SK-N-SH (cell line): ENCODE measurements around the gene RAB24. TPM values are rescaled to one million over a fixed set of nuclear protein-coding genes. Genes with fewer than 3 reads are reported as not detected.

ENCODE experiments used
- CTCF ChIA-PET: fragments of 300-600, 350-600 bp; formaldehyde crosslinking; extraction: SDS; loops from one replicate; lab custom pipeline; 2021; lab: Yijun Ruan, JAX
- POLR2A ChIA-PET: fragments of 350-600 bp; sonication (Branson Sonifier 250); formaldehyde crosslinking; extraction: SDS; loops from one replicate; lab custom pipeline; 2020; ENCODE audit warnings: antibody characterized with exemption, inconsistent platforms; lab: Yijun Ruan, JAX
- DNase-seq: peaks from one replicate; pipeline ENCODE4 v3.0.0; 2012
- H2AFZ ChIP-seq: fragments of 200-600 bp; sonication (generic); 2 replicates; pipeline ENCODE4 v1.8.1; 2016; ENCODE audit warnings: antibody characterized with exemption, mild to moderate bottlenecking, low read depth
- H3F3A ChIP-seq: fragments of 200-600 bp; sonication (generic); replicated peaks from 2 replicates; pipeline ENCODE3; 2016; ENCODE audit warnings: antibody characterized with exemption, mild to moderate bottlenecking; ENCODE audit not compliant: insufficient read depth
- H3K27ac ChIP-seq, 2 experiments: fragments of 200-500 bp in 1 of 2; fragments of 200-600 bp in 1 of 2; sonication (Bioruptor generic) in 1 of 2; sonication (generic), shearing (Covaris generic) in 1 of 2; 2 replicates each; pipeline versions ENCODE4 v1.5.1 to v1.6.1; 2014 to 2016; ENCODE audit warnings: low read depth in 2 of 2, inconsistent platforms in 1 of 2, low read length in 1 of 2, mild to moderate bottlenecking in 1 of 2, mixed read lengths in 1 of 2
- H3K27me3 ChIP-seq: fragments of 200-600 bp; sonication (generic), shearing (Covaris generic); 2 replicates; pipeline ENCODE4 v1.6.1; 2016; ENCODE audit warnings: mixed run types; ENCODE audit not compliant: insufficient read depth
- H3K36me3 ChIP-seq, 2 experiments: fragments of 200-500 bp in 1 of 2; fragments of 200-600 bp in 1 of 2; sonication (Bioruptor generic) in 1 of 2; sonication (generic) in 1 of 2; replicated peaks in 1 of 2; 2 replicates each; pipeline versions ENCODE3 to v1.5.1; 2014 to 2016; ENCODE audit warnings: low read length in 1 of 2, mild to moderate bottlenecking in 1 of 2; ENCODE audit not compliant: insufficient read depth in 2 of 2, control insufficient read depth in 1 of 2
- H3K4me1 ChIP-seq, 2 experiments: fragments of 200-500 bp in 1 of 2; fragments of 200-600 bp in 1 of 2; sonication (Bioruptor generic) in 1 of 2; sonication (generic), shearing (Covaris generic) in 1 of 2; 2 replicates each; pipeline versions ENCODE4 v1.5.1 to v1.6.1; 2014 to 2016; ENCODE audit warnings: low read depth in 1 of 2, low read length in 1 of 2, mixed run types in 1 of 2; ENCODE audit not compliant: insufficient read depth in 2 of 2, control insufficient read depth in 1 of 2
- H3K4me2 ChIP-seq: fragments of 200-600 bp; sonication (generic), shearing (Covaris generic); 2 replicates; pipeline ENCODE4 v1.6.1; 2017; ENCODE audit warnings: mixed run types
- H3K4me3 ChIP-seq, 2 experiments: fragments of 200-500 bp in 1 of 2; fragments of 200-600 bp in 1 of 2; sonication (Bioruptor generic) in 1 of 2; sonication (generic), shearing (Covaris generic) in 1 of 2; 2 replicates each; pipeline versions ENCODE4 v1.5.1 to v1.8.1; 2014 to 2016; ENCODE audit warnings: low read depth in 2 of 2, inconsistent platforms in 1 of 2, low read length in 1 of 2, mild to moderate bottlenecking in 1 of 2, mixed read lengths in 1 of 2, moderate library complexity in 1 of 2
- H3K79me2 ChIP-seq: fragments of 200-600 bp; sonication (generic); 2 replicates; pipeline ENCODE4 v1.8.1; 2017; ENCODE audit warnings: mild to moderate bottlenecking; ENCODE audit not compliant: insufficient read depth
- H3K9ac ChIP-seq: fragments of 200-600 bp; sonication (generic); 2 replicates; pipeline ENCODE4 v1.6.1; 2017; ENCODE audit warnings: mixed run types
- H3K9me2 ChIP-seq: fragments of 200-600 bp; sonication (generic); 2 replicates; pipeline ENCODE4 v1.6.1; 2017; ENCODE audit warnings: mixed run types
- H3K9me3 ChIP-seq: fragments of 200-600 bp; sonication (generic); 2 replicates; pipeline ENCODE4 v1.6.1; 2017; ENCODE audit warnings: mixed run types, mild to moderate bottlenecking, moderate library complexity
- H4K20me1 ChIP-seq: fragments of 200-600 bp; sonication (generic); 2 replicates; pipeline ENCODE4 v1.6.1; 2017; ENCODE audit warnings: mild to moderate bottlenecking, mixed run types; ENCODE audit not compliant: insufficient read depth
- ELF1 ChIP-seq: IDR thresholded peaks from 2 replicates; pipeline ENCODE4 v1.4.0; 2012
- EP300 ChIP-seq, 2 experiments: IDR thresholded peaks; 2 replicates each; pipeline versions ENCODE4 v1.4.0 to v1.6.1; 2012; ENCODE audit warnings: borderline replicate concordance in 1 of 2, low read depth in 1 of 2, low read length in 1 of 2
- EZH2phosphoT487 ChIP-seq: fragments of 200-600 bp; sonication (generic); IDR thresholded peaks from 2 replicates; pipeline ENCODE4 v1.6.1; 2017; ENCODE audit warnings: low read depth, mixed run types, mild to moderate bottlenecking, antibody characterized with exemption, moderate library complexity, borderline replicate concordance
- GATA2 ChIP-seq: sonication (generic); formaldehyde crosslinking; IDR thresholded peaks from 2 replicates; pipeline ENCODE4 v1.5.0; 2020; ENCODE audit warnings: mild to moderate bottlenecking, missing genetic modification reagents
- JUND ChIP-seq: IDR thresholded peaks from 2 replicates; pipeline ENCODE4 v1.4.0; 2012
- MEF2A ChIP-seq: IDR thresholded peaks from 2 replicates; pipeline ENCODE4 v1.4.0; 2012; ENCODE audit warnings: low read depth, borderline replicate concordance
- MXI1 ChIP-seq: IDR thresholded peaks from 2 replicates; pipeline ENCODE4 v1.6.1; 2012; ENCODE audit warnings: mild to moderate bottlenecking, low read depth, low read length, improper control_type of control experiment
- NFIC ChIP-seq: IDR thresholded peaks from 2 replicates; pipeline ENCODE4 v1.4.0; 2012; ENCODE audit warnings: borderline replicate concordance
- POLR2AphosphoS5 ChIP-seq: IDR thresholded peaks from 2 replicates; pipeline ENCODE4 v1.6.1; 2012; ENCODE audit warnings: low read depth, low read length
- RCOR1 ChIP-seq: fragments of 150-350 bp; IDR thresholded peaks from 2 replicates; pipeline ENCODE4 v1.6.1; 2017; ENCODE audit warnings: antibody characterized with exemption, low read length
- RFX5 ChIP-seq: IDR thresholded peaks from 2 replicates; pipeline ENCODE4 v1.6.1; 2012; ENCODE audit warnings: mild to moderate bottlenecking, improper control_type of control experiment, low read length
- SIN3A ChIP-seq: IDR thresholded peaks from 2 replicates; pipeline ENCODE4 v1.6.1; 2012; ENCODE audit warnings: low read depth, mild to moderate bottlenecking, low read length, moderate library complexity, borderline replicate concordance
- TAF1 ChIP-seq: IDR thresholded peaks from 2 replicates; pipeline ENCODE4 v1.6.1; 2012; ENCODE audit warnings: low read depth, mild to moderate bottlenecking, low read length, moderate library complexity, borderline replicate concordance
- YY1 ChIP-seq: IDR thresholded peaks from 2 replicates; pipeline ENCODE4 v1.4.0; 2012; ENCODE audit warnings: low read depth, mild to moderate bottlenecking
- WGBS: methylation state at CpG from one replicate; pipeline ENCODE4 v1.1.6; 2017; ENCODE audit warnings: low lambda C conversion rate; 5-methylcytosine and 5-hydroxymethylcytosine counted together
- polyA plus RNA-seq, 3 experiments: library from polyadenylated mRNA; depleted of rRNA; stranded (reverse); fragments of >200 nt; gene quantifications; 2 replicates each; pipeline ENCODE4 v1.2.3, GENCODE V29; 2012
- TF ChIP-seq, protein P1 (sequence below): IDR thresholded peaks from 2 replicates; pipeline ENCODE4 v1.4.0; 2012; ENCODE audit warnings: low read depth, borderline replicate concordance
- TF ChIP-seq, protein P2 (sequence below): IDR thresholded peaks from 2 replicates; pipeline ENCODE4; 2012
- TF ChIP-seq, protein P3 (sequence below): fragments of 150-350 bp; IDR thresholded peaks from 2 replicates; pipeline ENCODE4 v1.6.1; 2016; ENCODE audit warnings: mild to moderate bottlenecking, low read depth, low read length

Gene RAB24
- polyA plus RNA-seq, 1 of the 3 experiments (the other 2 are of a cell fraction): 101 TPM

DNA sequence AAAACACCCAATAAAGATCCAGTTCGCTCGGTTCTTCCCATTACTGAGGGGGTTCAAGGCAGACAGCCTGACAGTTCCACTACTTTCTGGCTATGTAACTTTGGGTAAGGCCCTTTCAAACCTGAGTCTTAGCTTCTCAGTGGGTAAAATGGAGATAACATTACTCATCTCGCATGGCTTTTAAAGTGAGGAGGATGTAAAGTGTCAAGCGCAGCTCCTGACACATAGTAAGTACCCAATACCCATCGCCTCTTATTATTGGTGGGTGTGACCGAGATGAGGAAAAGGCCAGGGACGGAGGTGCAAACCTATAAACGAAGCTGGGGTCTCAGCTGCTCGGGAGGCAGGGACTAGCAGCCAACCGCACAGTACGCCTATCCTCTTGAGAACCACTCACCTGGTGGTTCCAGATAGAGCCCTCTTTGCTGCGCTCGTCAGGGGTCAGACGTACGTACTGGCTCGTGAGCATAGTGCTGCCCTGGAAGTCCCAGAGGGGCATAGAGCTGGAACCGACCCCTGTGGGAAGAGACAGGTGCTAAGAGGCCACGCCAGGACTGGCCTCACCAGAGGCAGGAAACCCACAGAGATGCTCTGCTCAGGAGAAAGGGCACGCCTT lies 47.4 kb upstream of the RAB24 start (continued):
- TF ChIP-seq, protein P1, sequence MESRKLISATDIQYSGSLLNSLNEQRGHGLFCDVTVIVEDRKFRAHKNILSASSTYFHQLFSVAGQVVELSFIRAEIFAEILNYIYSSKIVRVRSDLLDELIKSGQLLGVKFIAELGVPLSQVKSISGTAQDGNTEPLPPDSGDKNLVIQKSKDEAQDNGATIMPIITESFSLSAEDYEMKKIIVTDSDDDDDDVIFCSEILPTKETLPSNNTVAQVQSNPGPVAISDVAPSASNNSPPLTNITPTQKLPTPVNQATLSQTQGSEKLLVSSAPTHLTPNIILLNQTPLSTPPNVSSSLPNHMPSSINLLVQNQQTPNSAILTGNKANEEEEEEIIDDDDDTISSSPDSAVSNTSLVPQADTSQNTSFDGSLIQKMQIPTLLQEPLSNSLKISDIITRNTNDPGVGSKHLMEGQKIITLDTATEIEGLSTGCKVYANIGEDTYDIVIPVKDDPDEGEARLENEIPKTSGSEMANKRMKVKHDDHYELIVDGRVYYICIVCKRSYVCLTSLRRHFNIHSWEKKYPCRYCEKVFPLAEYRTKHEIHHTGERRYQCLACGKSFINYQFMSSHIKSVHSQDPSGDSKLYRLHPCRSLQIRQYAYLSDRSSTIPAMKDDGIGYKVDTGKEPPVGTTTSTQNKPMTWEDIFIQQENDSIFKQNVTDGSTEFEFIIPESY: no peak
- TF ChIP-seq POLR2AphosphoS5 (no peak), MXI1 (no peak), EP300 (IDR thresholded peaks at IDR 0.05; ENCODE audit: borderline replicate concordance in 1 of 2, low read depth in 1 of 2, low read length in 1 of 2) (no peak), YY1 (no peak)
- TF ChIP-seq, protein P2, sequence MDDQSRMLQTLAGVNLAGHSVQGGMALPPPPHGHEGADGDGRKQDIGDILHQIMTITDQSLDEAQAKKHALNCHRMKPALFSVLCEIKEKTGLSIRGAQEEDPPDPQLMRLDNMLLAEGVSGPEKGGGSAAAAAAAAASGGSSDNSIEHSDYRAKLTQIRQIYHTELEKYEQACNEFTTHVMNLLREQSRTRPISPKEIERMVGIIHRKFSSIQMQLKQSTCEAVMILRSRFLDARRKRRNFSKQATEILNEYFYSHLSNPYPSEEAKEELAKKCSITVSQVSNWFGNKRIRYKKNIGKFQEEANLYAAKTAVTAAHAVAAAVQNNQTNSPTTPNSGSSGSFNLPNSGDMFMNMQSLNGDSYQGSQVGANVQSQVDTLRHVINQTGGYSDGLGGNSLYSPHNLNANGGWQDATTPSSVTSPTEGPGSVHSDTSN: no peak
- TF ChIP-seq, all 33 proteins: peak for 0

DNA sequence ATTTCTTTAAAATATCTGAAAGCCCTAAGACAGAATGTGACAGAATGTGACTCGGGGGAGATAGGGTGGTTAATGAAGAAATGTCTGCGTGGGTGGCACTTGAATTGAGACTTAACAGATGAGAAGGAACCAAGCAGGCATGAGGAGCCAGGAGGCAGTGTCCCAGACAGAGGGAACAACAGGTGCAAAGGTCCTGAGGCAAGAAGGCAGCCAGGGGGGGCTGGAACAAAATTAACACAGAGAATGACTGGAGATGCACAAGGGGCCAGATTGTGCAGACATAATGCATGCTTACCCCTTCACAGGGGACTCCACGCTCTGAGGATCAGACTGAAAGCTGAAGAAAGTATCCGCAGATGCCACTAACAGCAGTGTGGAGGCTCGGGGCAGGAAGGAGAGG lies 46.2 kb upstream of the RAB24 start:
- peaks cover 5 to 23% of the 10 kb centered on the region in 2 experiments; a peak in 3 of 4 replicates for H3K4me1 ChIP-seq
- H3K27ac ChIP-seq: no peak overlapping the region
- H3K9me2 ChIP-seq: no peaks in the 10 kb centered on the region
- H3K4me3 ChIP-seq: peak overlapping the region; percentile 96 to 100
- ChIA-PET CTCF (interaction anchor here (1.4 to 3.0 kb wide), 2 partner anchors 13 to 55 kb away, joined by 3 to 10 read pairs; no protein-coding TSS in a partner anchor), POLR2A (interaction anchor here (1.0 kb wide), 1 partner anchor 11 kb away, joined by 5 read pairs; no protein-coding TSS in a partner anchor)
- H3K27me3 ChIP-seq: no peaks in the 10 kb centered on the region
- TF ChIP-seq MEF2A (no peak), ELF1 (no peak), SIN3A (no peak), RCOR1 (no peak), GATA2 (CRISPR knock-in tag) (no peak), EZH2phosphoT487 (no peak), RFX5 (no peak), NFIC (no peak), JUND (no peak), TAF1 (no peak)
- TF ChIP-seq, protein P2: no peak
- TF ChIP-seq, protein P3, sequence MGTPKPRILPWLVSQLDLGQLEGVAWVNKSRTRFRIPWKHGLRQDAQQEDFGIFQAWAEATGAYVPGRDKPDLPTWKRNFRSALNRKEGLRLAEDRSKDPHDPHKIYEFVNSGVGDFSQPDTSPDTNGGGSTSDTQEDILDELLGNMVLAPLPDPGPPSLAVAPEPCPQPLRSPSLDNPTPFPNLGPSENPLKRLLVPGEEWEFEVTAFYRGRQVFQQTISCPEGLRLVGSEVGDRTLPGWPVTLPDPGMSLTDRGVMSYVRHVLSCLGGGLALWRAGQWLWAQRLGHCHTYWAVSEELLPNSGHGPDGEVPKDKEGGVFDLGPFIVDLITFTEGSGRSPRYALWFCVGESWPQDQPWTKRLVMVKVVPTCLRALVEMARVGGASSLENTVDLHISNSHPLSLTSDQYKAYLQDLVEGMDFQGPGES: no peak
- no peak overlapping the region for H2AFZ ChIP-seq
- H3K9me3 ChIP-seq: no peaks in the 10 kb centered on the region
- no peak for DNase-seq
- H3F3A ChIP-seq: no peaks in the 10 kb centered on the region
- H3K79me2 ChIP-seq: peaks cover 67% of the 10 kb centered on the region
- peak overlapping the region; percentile 92 for H3K4me2 ChIP-seq
- H4K20me1 ChIP-seq: peaks cover 12% of the 10 kb centered on the region; the same call in 1 of the 2 replicates
- peaks cover 16 to 25% of the 10 kb centered on the region in 2 experiments for H3K36me3 ChIP-seq
- H3K9ac ChIP-seq: peak overlapping the region; percentile 97; the same call in 1 of the 2 replicates
- WGBS: 83% methylated on average over 5 of the region's 5 CpGs
